Measurements from ENCODE around the gene SAMD10. TPM values are rescaled to one million over a fixed set of nuclear protein-coding genes. Genes with fewer than 3 reads are reported as not detected.

The SAMD10 gene
- total RNA-seq, 1 experiment from 2014 or later: 5.7 TPM

DNA sequence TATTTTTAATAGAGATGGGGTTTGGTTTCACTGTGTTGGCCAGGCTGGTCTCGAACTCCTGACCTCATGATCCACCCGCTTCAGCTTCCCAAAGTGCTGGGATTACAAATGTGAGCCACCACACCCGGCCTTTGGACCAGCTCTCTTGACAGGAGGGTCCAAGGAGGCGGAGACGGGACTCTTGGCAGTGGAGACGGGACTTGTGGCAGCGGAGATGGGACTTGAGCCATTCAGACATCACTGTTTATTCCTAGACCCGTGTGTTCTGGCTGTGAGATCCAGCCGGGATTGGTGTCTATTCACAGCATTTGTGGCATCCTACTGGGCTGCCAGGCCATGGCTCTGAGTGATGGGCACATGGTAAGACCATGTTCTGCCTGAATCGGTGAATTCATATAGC is 27.0 kb upstream of the SAMD10 start:
- no peak overlapping the region for H2BK5ac ChIP-seq (ENCODE audit: insufficient read length, low read length)
- H3K9me3 ChIP-seq (ENCODE audit: control insufficient read depth, low read depth, low read length): no peaks in the 10 kb centered on the region
- no peak overlapping the region for H2BK120ac ChIP-seq (ENCODE audit: low read depth, low read length, poor library complexity, severe bottlenecking)
- no peak overlapping the region for H3K18ac ChIP-seq (ENCODE audit: insufficient read length, low read depth, low read length)
- peaks cover 4 to 5% of the 10 kb centered on the region in 2 experiments; a peak in 2 of 5 replicates for H3K9me3 Mint-ChIP-seq
- no peak overlapping the region for H3K27ac Mint-ChIP-seq
- peaks cover 4% of the 10 kb centered on the region for H3K79me1 ChIP-seq (ENCODE audit: insufficient read depth, low read depth, low read length, poor library complexity, severe bottlenecking)
- no peak overlapping the region for H2BK12ac ChIP-seq (ENCODE audit: insufficient read length, low read depth, low read length)
- no peak overlapping the region for H4K5ac ChIP-seq (ENCODE audit: insufficient read length, low read depth, low read length)
- no peak overlapping the region for H2BK15ac ChIP-seq (ENCODE audit: low read depth, low read length)
- H2BK20ac ChIP-seq (ENCODE audit: low read depth, low read length, poor library complexity, severe bottlenecking): no peak overlapping the region
- no peak overlapping the region for H3K4me2 ChIP-seq (ENCODE audit: insufficient read depth, insufficient read length, low read length)
- no peak overlapping the region for H4K8ac ChIP-seq (replicated peaks; ENCODE audit: insufficient read length, low read depth, low read length)
- H3K27me3 ChIP-seq (ENCODE audit: insufficient read depth, low read length): no peaks in the 10 kb centered on the region
- H2AK5ac ChIP-seq (ENCODE audit: insufficient read length, low read length): no peak overlapping the region
- no peaks in the 10 kb centered on the region for H3K79me2 ChIP-seq (ENCODE audit: insufficient read depth, low read length)
- H3K4ac ChIP-seq (ENCODE audit: low read depth, low read length): no peak overlapping the region
- H3K56ac ChIP-seq (ENCODE audit: insufficient read length, low read depth, low read length): no peak overlapping the region
- no peak overlapping the region for H3K9ac ChIP-seq (ENCODE audit: extremely low read depth, insufficient read length, low read length)
- TF ChIP-seq, protein P1, sequence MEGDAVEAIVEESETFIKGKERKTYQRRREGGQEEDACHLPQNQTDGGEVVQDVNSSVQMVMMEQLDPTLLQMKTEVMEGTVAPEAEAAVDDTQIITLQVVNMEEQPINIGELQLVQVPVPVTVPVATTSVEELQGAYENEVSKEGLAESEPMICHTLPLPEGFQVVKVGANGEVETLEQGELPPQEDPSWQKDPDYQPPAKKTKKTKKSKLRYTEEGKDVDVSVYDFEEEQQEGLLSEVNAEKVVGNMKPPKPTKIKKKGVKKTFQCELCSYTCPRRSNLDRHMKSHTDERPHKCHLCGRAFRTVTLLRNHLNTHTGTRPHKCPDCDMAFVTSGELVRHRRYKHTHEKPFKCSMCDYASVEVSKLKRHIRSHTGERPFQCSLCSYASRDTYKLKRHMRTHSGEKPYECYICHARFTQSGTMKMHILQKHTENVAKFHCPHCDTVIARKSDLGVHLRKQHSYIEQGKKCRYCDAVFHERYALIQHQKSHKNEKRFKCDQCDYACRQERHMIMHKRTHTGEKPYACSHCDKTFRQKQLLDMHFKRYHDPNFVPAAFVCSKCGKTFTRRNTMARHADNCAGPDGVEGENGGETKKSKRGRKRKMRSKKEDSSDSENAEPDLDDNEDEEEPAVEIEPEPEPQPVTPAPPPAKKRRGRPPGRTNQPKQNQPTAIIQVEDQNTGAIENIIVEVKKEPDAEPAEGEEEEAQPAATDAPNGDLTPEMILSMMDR (conservative IDR thresholded peaks at IDR 0.05): no peak
- H3K4me3 Mint-ChIP-seq: no peak overlapping the region
- no peak overlapping the region for H3K23ac ChIP-seq (ENCODE audit: insufficient read length, low read depth, low read length)
- no peaks in the 10 kb centered on the region for H3K23me2 ChIP-seq (ENCODE audit: insufficient read length, low read depth, low read length, poor library complexity, severe bottlenecking)
- no peak overlapping the region for H3K27ac ChIP-seq (ENCODE audit: insufficient read length, low read depth, low read length)
- H3K27me3 Mint-ChIP-seq (ENCODE audit: low read depth): no peaks in the 10 kb centered on the region
- H2AFZ ChIP-seq (ENCODE audit: low read length): no peak overlapping the region
- no peak for DNase-seq
- H3K4me1 ChIP-seq (ENCODE audit: insufficient read depth, low read length): no peaks in the 10 kb centered on the region
- no CpG with 5 or more reads among the region's 10 CpGs for WGBS (ENCODE audit: extremely low coverage, insufficient read length, low lambda C conversion rate)
- H3T11ph ChIP-seq (ENCODE audit: low read length): no peak overlapping the region
- peaks cover 27 to 82% (median 75%) of the 10 kb centered on the region in 3 experiments for H3K36me3 Mint-ChIP-seq (ENCODE audit: insufficient read depth in 1 of 3, low read depth in 3 of 3)
- no peaks in the 10 kb centered on the region for H3K4me1 Mint-ChIP-seq
- no peaks in the 10 kb centered on the region for H4K20me1 ChIP-seq (ENCODE audit: control insufficient read depth, insufficient read depth, insufficient read length)
- no peak overlapping the region for H3K14ac ChIP-seq (ENCODE audit: insufficient read depth, low read length)
- no peak overlapping the region for H4K91ac ChIP-seq (ENCODE audit: insufficient read length, low read depth, low read length)

Measured in H9 (cell line).